Measurements from ENCODE around the gene BCL3.

DNA sequence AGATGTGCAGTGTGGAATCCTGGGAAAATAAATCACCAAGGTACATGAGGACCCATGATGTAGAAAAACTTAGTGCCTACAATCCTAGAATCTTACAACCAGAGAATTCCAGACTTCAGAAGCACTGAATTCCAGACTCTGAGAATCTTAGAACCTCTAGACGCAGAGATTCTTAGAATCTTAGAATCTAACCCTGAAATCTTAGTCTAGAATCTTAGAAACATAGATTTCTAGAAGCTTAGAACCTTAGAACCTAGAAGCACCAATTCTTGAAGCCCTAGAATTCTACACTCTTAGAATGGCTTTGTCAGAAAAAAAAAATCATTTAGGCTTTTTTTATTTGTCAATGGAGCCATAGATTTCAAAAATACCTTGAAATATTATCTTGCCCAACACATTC, 43.5 kb upstream of the BCL3 start:
- TF ChIP-seq, protein P1, sequence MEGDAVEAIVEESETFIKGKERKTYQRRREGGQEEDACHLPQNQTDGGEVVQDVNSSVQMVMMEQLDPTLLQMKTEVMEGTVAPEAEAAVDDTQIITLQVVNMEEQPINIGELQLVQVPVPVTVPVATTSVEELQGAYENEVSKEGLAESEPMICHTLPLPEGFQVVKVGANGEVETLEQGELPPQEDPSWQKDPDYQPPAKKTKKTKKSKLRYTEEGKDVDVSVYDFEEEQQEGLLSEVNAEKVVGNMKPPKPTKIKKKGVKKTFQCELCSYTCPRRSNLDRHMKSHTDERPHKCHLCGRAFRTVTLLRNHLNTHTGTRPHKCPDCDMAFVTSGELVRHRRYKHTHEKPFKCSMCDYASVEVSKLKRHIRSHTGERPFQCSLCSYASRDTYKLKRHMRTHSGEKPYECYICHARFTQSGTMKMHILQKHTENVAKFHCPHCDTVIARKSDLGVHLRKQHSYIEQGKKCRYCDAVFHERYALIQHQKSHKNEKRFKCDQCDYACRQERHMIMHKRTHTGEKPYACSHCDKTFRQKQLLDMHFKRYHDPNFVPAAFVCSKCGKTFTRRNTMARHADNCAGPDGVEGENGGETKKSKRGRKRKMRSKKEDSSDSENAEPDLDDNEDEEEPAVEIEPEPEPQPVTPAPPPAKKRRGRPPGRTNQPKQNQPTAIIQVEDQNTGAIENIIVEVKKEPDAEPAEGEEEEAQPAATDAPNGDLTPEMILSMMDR (conservative IDR thresholded peaks at IDR 0.05), result no peak
- no peak for TF ChIP-seq ZFX (IDR thresholded peaks at IDR 0.05)

Data from C4-2B (cell line).